H9 (cell line): ENCODE data around the gene ERP44. TPM values are rescaled to one million over a fixed set of nuclear protein-coding genes. Genes with fewer than 3 reads are reported as not detected.

Experiments used
- DNase-seq: peaks from one replicate; pipeline ENCODE4 v3.0.0-alpha.2; 2017
- H2AFZ ChIP-seq: one replicate; pipeline ENCODE4 v1.6.1; 2013; ENCODE audit warnings: mild to moderate bottlenecking, low read length, control low read depth, moderate library complexity
- H2AK5ac ChIP-seq: 2 replicates; pipeline ENCODE4 v1.6.1; 2013; ENCODE audit warnings: low read length, control low read depth, mixed read lengths; ENCODE audit not compliant: insufficient read length
- H2BK120ac ChIP-seq: one replicate; pipeline ENCODE4 v1.6.1; 2013; ENCODE audit warnings: low read depth, mild to moderate bottlenecking, low read length, control low read depth, inconsistent platforms; ENCODE audit not compliant: poor library complexity, severe bottlenecking
- H2BK12ac ChIP-seq: 2 replicates; pipeline ENCODE4 v1.6.1; 2013; ENCODE audit warnings: low read length, control low read depth, mixed read lengths, low read depth; ENCODE audit not compliant: insufficient read length
- H2BK15ac ChIP-seq: 2 replicates; pipeline ENCODE4 v1.6.1; 2013; ENCODE audit warnings: low read depth, low read length, control low read depth
- H2BK20ac ChIP-seq: one replicate; pipeline ENCODE4 v1.6.1; 2013; ENCODE audit warnings: low read depth, mild to moderate bottlenecking, low read length, control low read depth, inconsistent platforms; ENCODE audit not compliant: poor library complexity, severe bottlenecking
- H2BK5ac ChIP-seq: 2 replicates; pipeline ENCODE4 v1.6.1; 2013; ENCODE audit warnings: low read length, control low read depth, mixed read lengths; ENCODE audit not compliant: insufficient read length
- H3K14ac ChIP-seq: 2 replicates; pipeline ENCODE4 v1.6.1; 2013; ENCODE audit warnings: low read length, control low read depth; ENCODE audit not compliant: insufficient read depth
- H3K18ac ChIP-seq: 2 replicates; pipeline ENCODE4 v1.6.1; 2013; ENCODE audit warnings: low read depth, mild to moderate bottlenecking, mixed read lengths, low read length, control low read depth; ENCODE audit not compliant: insufficient read length
- H3K23ac ChIP-seq: 2 replicates; pipeline ENCODE4 v1.6.1; 2013; ENCODE audit warnings: low read length, control low read depth, mixed read lengths, low read depth; ENCODE audit not compliant: insufficient read length
- H3K23me2 ChIP-seq: 2 replicates; pipeline ENCODE4 v1.6.1; 2013; ENCODE audit warnings: low read depth, mild to moderate bottlenecking, mixed read lengths, low read length, control low read depth; ENCODE audit not compliant: insufficient read length, poor library complexity, severe bottlenecking
- H3K27ac ChIP-seq: 2 replicates; pipeline ENCODE4 v1.5.1; 2013; ENCODE audit warnings: low read length, control low read depth, mixed read lengths, low read depth; ENCODE audit not compliant: insufficient read length
- H3K27me3 ChIP-seq: 2 replicates; pipeline ENCODE4 v1.6.1; 2013; ENCODE audit warnings: low read length, control low read depth, inconsistent platforms; ENCODE audit not compliant: insufficient read depth
- H3K4ac ChIP-seq: 2 replicates; pipeline ENCODE4 v1.6.1; 2013; ENCODE audit warnings: low read depth, mild to moderate bottlenecking, control low read depth, inconsistent platforms, low read length, moderate library complexity
- H3K4me1 ChIP-seq: 2 replicates; pipeline ENCODE4 v1.6.1; 2013; ENCODE audit warnings: low read length, control low read depth, inconsistent platforms; ENCODE audit not compliant: insufficient read depth
- H3K4me2 ChIP-seq: 2 replicates; pipeline ENCODE4 v1.6.1; 2013; ENCODE audit warnings: low read length, control low read depth, mixed read lengths; ENCODE audit not compliant: insufficient read length, insufficient read depth
- H3K56ac ChIP-seq: 2 replicates; pipeline ENCODE4 v1.6.1; 2013; ENCODE audit warnings: low read depth, mild to moderate bottlenecking, mixed read lengths, low read length, control low read depth; ENCODE audit not compliant: insufficient read length
- H3K79me1 ChIP-seq: 2 replicates; pipeline ENCODE4 v1.6.1; 2013; ENCODE audit warnings: low read depth, mild to moderate bottlenecking, moderate library complexity, low read length, control low read depth, inconsistent platforms; ENCODE audit not compliant: insufficient read depth, poor library complexity, severe bottlenecking
- H3K79me2 ChIP-seq: 2 replicates; pipeline ENCODE4 v1.6.1; 2013; ENCODE audit warnings: low read length, control low read depth, inconsistent platforms; ENCODE audit not compliant: insufficient read depth
- H3K9ac ChIP-seq: 2 replicates; pipeline ENCODE4 v1.6.1; 2013; ENCODE audit warnings: low read length, control low read depth, mixed read lengths; ENCODE audit not compliant: insufficient read length; ENCODE audit errors: extremely low read depth
- H3K9me3 ChIP-seq: one replicate; pipeline ENCODE4 v1.6.1; 2013; ENCODE audit warnings: low read depth, low read length, inconsistent platforms; ENCODE audit not compliant: control insufficient read depth
- H3T11ph ChIP-seq: one replicate; pipeline ENCODE4 v1.6.1; 2013; ENCODE audit warnings: mild to moderate bottlenecking, low read length, control low read depth, inconsistent platforms
- H4K20me1 ChIP-seq: one replicate; pipeline ENCODE4 v1.6.1; 2013; ENCODE audit not compliant: control insufficient read depth, insufficient read length, insufficient read depth
- H4K5ac ChIP-seq: 2 replicates; pipeline ENCODE4 v1.6.1; 2013; ENCODE audit warnings: low read depth, mild to moderate bottlenecking, mixed read lengths, low read length, control low read depth; ENCODE audit not compliant: insufficient read length
- H4K8ac ChIP-seq: replicated peaks from 2 replicates; pipeline ENCODE4 v1.6.1; 2013; ENCODE audit warnings: low read length, control low read depth, mixed read lengths, low read depth; ENCODE audit not compliant: insufficient read length
- H4K91ac ChIP-seq: 2 replicates; pipeline ENCODE4 v1.6.1; 2013; ENCODE audit warnings: low read depth, mild to moderate bottlenecking, moderate library complexity, mixed read lengths, low read length, control low read depth; ENCODE audit not compliant: insufficient read length
- H3K27ac Mint-ChIP-seq, 3 experiments: 2 replicates in 2 of 3; 3 replicates in 1 of 3; pipeline ENCODE4 v1.8.0; 2020 to 2021; ENCODE audit warnings: mixed read lengths in 3 of 3, mild to moderate bottlenecking in 1 of 3, moderate library complexity in 1 of 3
- H3K27me3 Mint-ChIP-seq: 2 replicates; pipeline ENCODE4 v1.8.0; 2021; ENCODE audit warnings: low read depth, mild to moderate bottlenecking, moderate library complexity, mixed read lengths
- H3K36me3 Mint-ChIP-seq, 3 experiments: 2 replicates in 2 of 3; 3 replicates in 1 of 3; pipeline ENCODE4 v1.8.0; 2020 to 2021; ENCODE audit warnings: low read depth in 3 of 3, mixed read lengths in 3 of 3; ENCODE audit not compliant: insufficient read depth in 1 of 3
- H3K4me1 Mint-ChIP-seq, 2 experiments: 2 replicates each; pipeline ENCODE4 v1.8.0; 2020; ENCODE audit warnings: mixed read lengths in 2 of 2
- H3K4me3 Mint-ChIP-seq, 2 experiments: 2 replicates in 1 of 2; 3 replicates in 1 of 2; pipeline ENCODE4 v1.8.0; 2020 to 2021; ENCODE audit warnings: mild to moderate bottlenecking in 2 of 2, mixed read lengths in 2 of 2, moderate library complexity in 1 of 2
- H3K9me3 Mint-ChIP-seq, 2 experiments: 2 replicates in 1 of 2; 3 replicates in 1 of 2; pipeline ENCODE4 v1.8.0; 2020; ENCODE audit warnings: mild to moderate bottlenecking in 2 of 2, mixed read lengths in 2 of 2, moderate library complexity in 1 of 2
- CTCF ChIP-seq: fragments of 200-600 bp; sonication (generic); conservative IDR thresholded peaks from 3 replicates; pipeline ENCODE4 v1.8.0; 2021; ENCODE audit warnings: antibody characterized with exemption, mild to moderate bottlenecking
- WGBS: extraction: QIAGEN DNeasy Blood & Tissue Kit; methylation state at CpG from one replicate; pipeline ENCODE4 v1.1.7; 2013; ENCODE audit warnings: missing lambda C conversion rate, low lambda C conversion rate, mixed read lengths; ENCODE audit not compliant: insufficient read length; ENCODE audit errors: extremely low coverage; 5-methylcytosine and 5-hydroxymethylcytosine counted together
- total RNA-seq: library from RNA; stranded (reverse); gene quantifications from 2 replicates; pipeline ENCODE4 v1.2.1, GENCODE V29; 2021

Gene ERP44
- total RNA-seq, 1 experiment from 2014 or later, result 15.4 TPM

- Histone ChIP-seq H3K4me1 (no peaks in the 10 kb centered on the region), H3K4ac (no peak overlapping the region), H3K18ac (no peak overlapping the region), H2BK120ac (no peak overlapping the region), H3K9me3 (no peaks in the 10 kb centered on the region), H2BK15ac (no peak overlapping the region), H3K4me2 (no peak overlapping the region), H4K5ac (no peak overlapping the region), H2BK5ac (no peak overlapping the region), H3K56ac (no peak overlapping the region), H2BK20ac (no peak overlapping the region), H3T11ph (no peak overlapping the region), H2AK5ac (no peak overlapping the region), H3K27ac (no peak overlapping the region), H3K23me2 (no peaks in the 10 kb centered on the region), H3K14ac (no peak overlapping the region), H4K8ac (no peak overlapping the region), H3K23ac (no peak overlapping the region), H3K27me3 (no peaks in the 10 kb centered on the region), H3K79me1 (no peaks in the 10 kb centered on the region), H3K79me2 (no peaks in the 10 kb centered on the region), H4K20me1 (no peaks in the 10 kb centered on the region), H4K91ac (no peak overlapping the region), H3K9ac (no peak overlapping the region), H2BK12ac (no peak overlapping the region), H2AFZ (no peak overlapping the region)
- Mint-ChIP-seq H3K9me3 (no peaks in the 10 kb centered on the region; a peak in 1 of 5 replicates), H3K36me3 (peaks cover 4 to 5% (median 5%) of the 10 kb centered on the region in 3 experiments; a peak in 6 of 7 replicates), H3K27me3 (no peaks in the 10 kb centered on the region), H3K4me3 (no peak overlapping the region), H3K27ac (no peak overlapping the region; a peak in 1 of 7 replicates), H3K4me1 (no peaks in the 10 kb centered on the region)
- no peak for TF ChIP-seq CTCF
- DNase-seq, result no peak
- WGBS, result no CpG with 5 or more reads among the region's 4 CpGs
Measured at GRCh38 chr9:99955606-99956005, 143.2 kb downstream of the ERP44 start.
